WTC11 (cell line): ENCODE measurements around the gene NLRP3. TPM values are rescaled to one million over a fixed set of nuclear protein-coding genes. Genes with fewer than 3 reads are reported as not detected.

Experiments
- PRRX2 ChIP-seq: fragments of 250-450 bp; sonication (Bioruptor Pico); IDR thresholded peaks from 2 replicates; pipeline ENCODE4 v1.8.0; 2021; ENCODE audit warnings: mild to moderate bottlenecking
- total RNA-seq: library from RNA; stranded (reverse); gene quantifications from 3 replicates; pipeline ENCODE4 v1.2.3, GENCODE V29; 2021
- TF ChIP-seq, protein P1 (sequence below): sonication (generic); formaldehyde crosslinking; IDR thresholded peaks from 2 replicates; pipeline ENCODE4 v1.8.1; 2022; ENCODE audit warnings: mild to moderate bottlenecking, moderate library complexity, missing genetic modification reagents
- TF ChIP-seq, protein P2 (sequence below): fragments of 250-450 bp; sonication (Bioruptor Pico); IDR thresholded peaks from 2 replicates; pipeline ENCODE4 v1.9.0; 2021; ENCODE audit warnings: mild to moderate bottlenecking
- TF ChIP-seq, protein P3 (sequence below): sonication (generic); formaldehyde crosslinking; IDR thresholded peaks from 2 replicates; pipeline ENCODE4 v1.8.1; 2023; ENCODE audit warnings: mild to moderate bottlenecking, missing genetic modification reagents

Gene NLRP3
- total RNA-seq, 1 experiment from 2014 or later, result 0.11 TPM

DNA sequence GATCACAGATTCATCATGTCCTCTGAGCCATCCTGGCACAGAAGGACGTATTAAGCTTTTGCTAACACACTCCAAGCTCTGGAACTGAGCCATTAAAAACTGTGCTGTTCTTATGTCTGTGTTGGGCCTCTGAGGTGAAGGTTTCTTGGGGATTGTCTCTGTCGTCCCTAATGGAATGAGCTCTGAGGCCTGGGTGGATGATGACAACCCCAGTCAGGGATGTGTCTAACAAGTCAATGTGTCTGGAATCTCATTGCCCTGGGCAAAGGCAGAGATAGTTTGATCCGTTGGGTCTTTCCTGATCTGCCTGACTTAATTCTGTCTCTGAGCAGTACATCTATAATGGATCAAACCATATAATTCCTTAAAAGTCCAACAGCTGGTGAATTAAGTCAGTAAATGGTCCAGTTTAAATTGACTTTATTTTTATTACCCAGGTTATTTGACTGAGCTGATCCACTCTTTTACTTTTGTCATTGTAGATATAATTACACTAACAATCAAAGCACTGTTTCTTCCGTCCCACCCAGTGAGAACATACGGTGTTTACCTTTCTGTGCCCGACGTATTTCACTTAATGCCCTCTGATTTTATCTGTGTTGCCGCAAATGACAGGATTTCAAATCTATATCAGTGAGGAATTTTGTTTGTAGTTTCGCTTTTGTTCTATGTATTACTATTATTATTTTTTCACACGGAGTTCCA is 80.8 kb downstream of the NLRP3 start (continued):
- TF ChIP-seq, protein P1, sequence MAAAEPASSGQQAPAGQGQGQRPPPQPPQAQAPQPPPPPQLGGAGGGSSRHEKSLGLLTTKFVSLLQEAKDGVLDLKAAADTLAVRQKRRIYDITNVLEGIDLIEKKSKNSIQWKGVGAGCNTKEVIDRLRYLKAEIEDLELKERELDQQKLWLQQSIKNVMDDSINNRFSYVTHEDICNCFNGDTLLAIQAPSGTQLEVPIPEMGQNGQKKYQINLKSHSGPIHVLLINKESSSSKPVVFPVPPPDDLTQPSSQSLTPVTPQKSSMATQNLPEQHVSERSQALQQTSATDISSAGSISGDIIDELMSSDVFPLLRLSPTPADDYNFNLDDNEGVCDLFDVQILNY (CRISPR knock-in tag), result no peak
- no peak for TF ChIP-seq PRRX2 (CRISPR knock-in tag)
- TF ChIP-seq, protein P2, sequence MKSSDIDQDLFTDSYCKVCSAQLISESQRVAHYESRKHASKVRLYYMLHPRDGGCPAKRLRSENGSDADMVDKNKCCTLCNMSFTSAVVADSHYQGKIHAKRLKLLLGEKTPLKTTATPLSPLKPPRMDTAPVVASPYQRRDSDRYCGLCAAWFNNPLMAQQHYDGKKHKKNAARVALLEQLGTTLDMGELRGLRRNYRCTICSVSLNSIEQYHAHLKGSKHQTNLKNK (CRISPR knock-in tag), result no peak
- TF ChIP-seq, protein P3, sequence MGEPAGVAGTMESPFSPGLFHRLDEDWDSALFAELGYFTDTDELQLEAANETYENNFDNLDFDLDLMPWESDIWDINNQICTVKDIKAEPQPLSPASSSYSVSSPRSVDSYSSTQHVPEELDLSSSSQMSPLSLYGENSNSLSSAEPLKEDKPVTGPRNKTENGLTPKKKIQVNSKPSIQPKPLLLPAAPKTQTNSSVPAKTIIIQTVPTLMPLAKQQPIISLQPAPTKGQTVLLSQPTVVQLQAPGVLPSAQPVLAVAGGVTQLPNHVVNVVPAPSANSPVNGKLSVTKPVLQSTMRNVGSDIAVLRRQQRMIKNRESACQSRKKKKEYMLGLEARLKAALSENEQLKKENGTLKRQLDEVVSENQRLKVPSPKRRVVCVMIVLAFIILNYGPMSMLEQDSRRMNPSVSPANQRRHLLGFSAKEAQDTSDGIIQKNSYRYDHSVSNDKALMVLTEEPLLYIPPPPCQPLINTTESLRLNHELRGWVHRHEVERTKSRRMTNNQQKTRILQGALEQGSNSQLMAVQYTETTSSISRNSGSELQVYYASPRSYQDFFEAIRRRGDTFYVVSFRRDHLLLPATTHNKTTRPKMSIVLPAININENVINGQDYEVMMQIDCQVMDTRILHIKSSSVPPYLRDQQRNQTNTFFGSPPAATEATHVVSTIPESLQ (CRISPR knock-in tag), result no peak

Other genes starting within 250 kb of the NLRP3 start
- 31.8 to 33.8 TPM (median 33.0 TPM) in 3 replicates for gene ZNF124, start 244.2 kb upstream of the NLRP3 start, total RNA-seq
- not detected in 3 replicates for gene VN1R5, start 160.1 kb upstream of the NLRP3 start, total RNA-seq
- gene ZNF496, start 84.3 kb upstream of the NLRP3 start, total RNA-seq, result 81.5 to 89.0 TPM (median 88.3 TPM) in 3 replicates
- gene OR2B11, start 41.9 kb downstream of the NLRP3 start, total RNA-seq, result not detected in 3 replicates
- not detected in 3 replicates for gene OR2C3, start 120.3 kb downstream of the NLRP3 start, total RNA-seq
- not detected in 3 replicates for gene GCSAML, start 133.0 kb downstream of the NLRP3 start, total RNA-seq
- gene OR2G2, start 172.2 kb downstream of the NLRP3 start, total RNA-seq, result not detected in 3 replicates
- not detected in 3 replicates for gene OR2G3, start 189.4 kb downstream of the NLRP3 start, total RNA-seq